Left renal pelvis (tissue), 4 donors: Measurements from ENCODE around the gene MRPL14. TPM values are rescaled to one million over a fixed set of nuclear protein-coding genes. Genes with fewer than 3 reads are reported as not detected.

Source experiments
- DNase-seq, 4 donors: peaks; one replicate each; pipeline ENCODE4 v3.0.0-alpha.2; 2013; ENCODE audit warnings: low read depth in 4 of 4, low spot score in 3 of 4
- polyA plus RNA-seq, 4 donors: library from polyadenylated mRNA; unstranded; fragments of 120-200 nt; gene quantifications; one replicate each; pipeline ENCODE4 v1.2.1, GENCODE V29; 2013; ENCODE audit not compliant: insufficient read length in 4 of 4

Gene MRPL14
- polyA plus RNA-seq, 4 donors, result 37.0 to 44.0 (median 38.1) TPM

DNA sequence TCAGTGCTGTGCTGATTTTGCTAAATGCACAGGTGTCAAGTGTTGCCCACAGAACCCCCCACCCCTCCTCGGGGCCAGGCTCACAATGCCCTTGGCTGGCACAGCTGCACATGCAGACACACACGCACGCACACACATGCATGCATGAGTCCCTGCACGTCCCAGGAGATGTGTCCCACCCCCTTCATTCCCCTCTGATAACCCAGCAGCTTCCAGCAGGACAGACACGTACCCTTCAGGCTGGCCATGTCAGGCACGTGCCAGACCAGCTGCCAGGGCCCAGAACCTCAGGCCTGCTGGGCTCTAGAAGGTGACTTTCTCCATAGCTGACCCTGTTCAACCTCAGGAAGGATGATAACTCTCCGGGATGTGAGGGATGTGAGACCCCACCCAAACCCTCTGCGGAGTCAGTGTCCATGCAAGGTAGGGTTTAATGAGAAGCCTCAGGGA, 44.4 kb downstream of the MRPL14 start:
- DNase-seq, result no peak

GRCh38 chr6:44081753-44082152, 45.5 kb downstream of the MRPL14 start:
- DNase-seq, result no peak

- no peak for DNase-seq
Measured at GRCh38 chr6:44080561-44081521, 46.4 kb downstream of the MRPL14 start.

GRCh38 chr6:44079672-44080071, 47.6 kb downstream of the MRPL14 start:
- DNase-seq, result no peak

- DNase-seq, result peak in 1 of 4 donors; percentile 66
Measured at GRCh38 chr6:44078827-44079671, 48.2 kb downstream of the MRPL14 start.

DNA sequence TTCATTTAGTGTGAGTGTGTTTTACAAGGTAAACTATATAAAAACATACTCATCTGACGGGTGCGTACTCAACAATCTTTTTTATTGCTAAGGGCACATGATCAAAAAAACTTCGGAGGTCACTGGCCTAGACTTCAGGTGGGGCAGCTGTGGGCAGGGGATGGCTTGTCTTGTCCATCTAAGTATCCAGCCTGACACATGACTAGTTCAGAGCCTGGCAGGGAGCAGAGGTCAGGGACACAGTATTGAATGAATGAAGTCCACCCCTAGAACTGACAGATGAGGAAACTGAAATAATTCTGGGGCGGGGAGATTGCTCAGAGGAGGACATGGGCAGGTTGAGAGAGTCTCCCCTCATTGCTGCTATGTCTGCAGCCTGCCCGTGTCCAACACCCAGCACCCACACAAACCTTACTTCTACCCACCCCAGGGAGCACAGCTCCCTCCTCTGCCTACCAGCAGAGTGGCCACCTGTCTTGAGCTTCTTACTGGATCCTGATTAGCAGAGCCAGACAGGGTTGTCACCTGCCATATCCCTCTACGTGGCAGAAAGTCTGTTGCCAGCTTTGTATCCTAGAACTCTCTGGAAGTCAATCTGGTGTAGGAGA, 48.9 kb downstream of the MRPL14 start:
- DNase-seq, result no peak

GRCh38 chr6:44077214-44077946, 49.9 kb downstream of the MRPL14 start:
- no peak for DNase-seq

GRCh38 chr6:44076356-44077213, 50.7 kb downstream of the MRPL14 start:
- DNase-seq, result no peak

- DNase-seq, result no peak
Measured at GRCh38 chr6:44075647-44076355, 51.5 kb downstream of the MRPL14 start.

GRCh38 chr6:44074813-44075646, 52.2 kb downstream of the MRPL14 start:
- no peak for DNase-seq

GRCh38 chr6:44074439-44074812, 52.8 kb downstream of the MRPL14 start:
- DNase-seq, result peak in 2 of 4 donors; percentile 62 to 68

GRCh38 chr6:44073612-44074438, 53.4 kb downstream of the MRPL14 start:
- DNase-seq, result peak in 1 of 4 donors; percentile 58

- DNase-seq, result peak; percentile 71 to 85 (median 84)
Measured at GRCh38 chr6:44072959-44073611, 54.2 kb downstream of the MRPL14 start.

DNA sequence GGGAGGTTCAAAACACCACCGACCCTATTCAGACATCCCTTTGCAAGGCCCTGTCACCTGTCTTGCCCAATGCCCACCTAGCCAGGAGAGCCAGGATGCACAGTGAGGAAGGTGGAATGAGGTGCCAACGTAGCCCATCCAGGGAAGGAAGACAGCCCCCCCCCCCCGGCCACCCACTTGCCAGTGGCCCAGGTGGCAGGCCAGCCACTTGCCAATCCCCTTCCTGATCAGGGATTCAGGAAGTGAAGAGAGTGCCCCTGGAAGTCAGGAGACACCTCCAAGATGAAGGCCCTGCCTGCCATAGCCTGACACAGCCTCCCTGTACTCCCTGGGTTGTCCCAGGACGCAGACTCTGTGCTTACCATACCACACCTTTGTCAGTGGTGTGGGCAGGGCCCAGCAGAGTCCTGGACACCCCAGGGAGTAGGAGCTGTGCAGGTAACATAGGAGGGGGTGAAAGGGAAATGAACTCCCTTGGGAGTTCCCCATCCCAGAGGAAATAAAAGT, 54.7 kb downstream of the MRPL14 start:
- DNase-seq, result no peak

DNA sequence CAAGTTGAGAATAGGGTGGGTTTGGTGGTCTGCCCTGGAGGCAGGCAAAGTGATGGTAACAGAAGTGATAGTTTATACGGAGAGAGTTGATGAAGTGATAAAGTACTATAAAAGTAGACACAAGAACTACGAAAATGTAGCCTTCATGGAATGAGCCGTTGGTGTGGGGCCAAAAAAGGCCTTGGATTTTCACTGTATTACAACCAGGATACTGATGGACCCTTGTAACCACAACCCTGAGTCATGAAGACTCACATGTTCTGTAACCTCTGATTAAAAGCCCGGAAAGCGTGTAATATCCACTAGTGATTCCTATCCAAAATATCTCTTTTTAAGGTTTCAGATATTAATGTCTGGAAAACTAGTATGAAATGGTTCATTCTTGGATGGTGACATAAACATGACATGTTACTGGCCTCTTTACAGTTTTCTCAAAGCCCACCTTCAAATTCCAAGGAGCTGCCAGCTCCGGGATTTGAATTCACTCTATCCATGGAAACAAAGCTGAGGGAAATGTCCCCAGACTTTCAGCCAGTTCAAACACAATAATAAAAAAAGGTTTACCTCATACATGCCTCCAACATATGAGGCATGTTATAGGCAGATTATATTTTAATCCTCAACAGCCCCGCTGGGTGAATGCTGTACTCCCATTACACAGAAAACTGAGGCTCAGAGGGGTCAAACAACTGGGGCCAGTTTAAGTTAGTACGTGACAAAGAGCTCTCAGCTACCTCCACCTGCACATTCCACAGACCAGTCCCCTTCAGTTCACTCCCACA, 55.4 kb downstream of the MRPL14 start:
- no peak for DNase-seq
